Mesendoderm (in vitro differentiated cells): ENCODE measurements around the gene OR4K2. TPM values are rescaled to one million over a fixed set of nuclear protein-coding genes. Genes with fewer than 3 reads are reported as not detected.
"Not testable (repeated sequence)": the region's sequence is repeated elsewhere in the genome, so short reads cannot be mapped to it uniquely, and the experiment has no call there.

ENCODE experiments used
- DNase-seq: peaks from one replicate; pipeline ENCODE4 v3.0.0; 2013
- H2AK5ac ChIP-seq: 2 replicates; pipeline ENCODE4 v1.6.1; 2013; ENCODE audit warnings: low read length, inconsistent platforms
- H2BK120ac ChIP-seq: 2 replicates; pipeline ENCODE4 v1.6.1; 2013; ENCODE audit warnings: low read depth, mild to moderate bottlenecking, low read length, moderate library complexity, mixed read lengths
- H2BK15ac ChIP-seq: replicated peaks from 2 replicates; pipeline ENCODE4 v1.6.1; 2013; ENCODE audit warnings: low read depth, mild to moderate bottlenecking, moderate library complexity
- H2BK5ac ChIP-seq: 2 replicates; pipeline ENCODE4 v1.6.1; 2013; ENCODE audit warnings: low read length, inconsistent platforms
- H3K18ac ChIP-seq: 2 replicates; pipeline ENCODE4 v1.6.1; 2013; ENCODE audit warnings: mild to moderate bottlenecking, low read length, mixed read lengths
- H3K23ac ChIP-seq: one replicate; pipeline ENCODE4 v1.6.1; 2013; ENCODE audit warnings: low read length
- H3K27ac ChIP-seq: 2 replicates; pipeline ENCODE4 v1.5.1; 2013; ENCODE audit warnings: low read depth, mild to moderate bottlenecking, inconsistent platforms, low read length, moderate library complexity
- H3K27me3 ChIP-seq: 2 replicates; pipeline ENCODE4 v1.6.1; 2013; ENCODE audit warnings: low read length, control low read depth, mild to moderate bottlenecking, inconsistent platforms; ENCODE audit not compliant: insufficient read depth, poor library complexity
- H3K36me3 ChIP-seq: 2 replicates; pipeline ENCODE4 v1.6.1; 2013; ENCODE audit warnings: low read length, inconsistent platforms; ENCODE audit not compliant: control insufficient read depth, insufficient read depth
- H3K4ac ChIP-seq: one replicate; pipeline ENCODE4 v1.6.1; 2013; ENCODE audit warnings: low read depth, mild to moderate bottlenecking, low read length, moderate library complexity
- H3K4me1 ChIP-seq: 2 replicates; pipeline ENCODE4 v1.6.1; 2013; ENCODE audit warnings: low read depth, low read length, inconsistent platforms; ENCODE audit not compliant: control insufficient read depth
- H3K4me2 ChIP-seq: 2 replicates; pipeline ENCODE4 v1.6.1; 2013; ENCODE audit warnings: low read length
- H3K4me3 ChIP-seq: 2 replicates; pipeline ENCODE4 v1.5.1; 2013; ENCODE audit warnings: mild to moderate bottlenecking, low read length
- H3K56ac ChIP-seq: one replicate; pipeline ENCODE4 v1.6.1; 2013; ENCODE audit warnings: low read length
- H3K79me1 ChIP-seq: 2 replicates; pipeline ENCODE4 v1.6.1; 2013; ENCODE audit warnings: low read length, inconsistent platforms
- H3K79me2 ChIP-seq: 2 replicates; pipeline ENCODE4 v1.6.1; 2013; ENCODE audit warnings: mild to moderate bottlenecking, low read length; ENCODE audit not compliant: control insufficient read depth, insufficient read depth
- H3K9ac ChIP-seq: 2 replicates; pipeline ENCODE4 v1.6.1; 2013; ENCODE audit warnings: low read length, inconsistent platforms
- H4K5ac ChIP-seq: one replicate; pipeline ENCODE4 v1.6.1; 2013; ENCODE audit warnings: low read length
- H4K8ac ChIP-seq: one replicate; pipeline ENCODE4 v1.6.1; 2013; ENCODE audit warnings: low read depth, mild to moderate bottlenecking, control low read depth, low read length, moderate library complexity
- WGBS: extraction: QIAGEN DNeasy Blood & Tissue Kit; methylation state at CpG from one replicate; pipeline ENCODE4 v1.1.7; 2013; ENCODE audit warnings: low lambda C conversion rate, missing lambda C conversion rate; ENCODE audit not compliant: insufficient coverage; ENCODE audit errors: extremely low coverage; 5-methylcytosine and 5-hydroxymethylcytosine counted together
- polyA plus RNA-seq, 2 experiments: library from polyadenylated mRNA; stranded (reverse); fragments of 200-250 nt; gene quantifications; one replicate each; pipeline ENCODE4 v1.2.3, GENCODE V29; 2013

The OR4K2 gene
- polyA plus RNA-seq (2013, experiment 1 of 2) = not detected
- polyA plus RNA-seq (2013, experiment 2 of 2) = not detected

- Histone ChIP-seq H3K79me2 (no peaks in the 10 kb centered on the region), H4K8ac (no peak within 1 kb of the TSS), H3K9ac (no peak within 1 kb of the TSS), H3K36me3 (no peaks in the 10 kb centered on the region), H3K23ac (no peak within 1 kb of the TSS), H3K4ac (no peak within 1 kb of the TSS), H2AK5ac (no peak within 1 kb of the TSS), H2BK5ac (no peak within 1 kb of the TSS), H3K79me1 (no peaks in the 10 kb centered on the region), H3K18ac (no peak within 1 kb of the TSS), H4K5ac (no peak within 1 kb of the TSS), H3K56ac (no peak within 1 kb of the TSS), H3K4me3 (no peak within 1 kb of the TSS), H3K4me1 (no peaks in the 10 kb centered on the region), H2BK120ac (no peak within 1 kb of the TSS), H3K4me2 (no peak within 1 kb of the TSS), H3K27ac (no peak within 1 kb of the TSS), H2BK15ac (no peak within 1 kb of the TSS), H3K27me3 (no peaks in the 10 kb centered on the region)
- WGBS = no CpG with 5 or more reads among the region's 2 CpGs
- no peak for DNase-seq
These were observed at the start of gene OR4K2 for GRCh38 chr14:19874842-19875241. Gene OR4K2 (plus strand): TSS chr14:19875142. CDS start chr14:19876268, 1,126 bp downstream.

GRCh38 chr14:19827626-19828244, 47.2 kb upstream of the OR4K2 start:
- not testable (repeated sequence) for H4K8ac ChIP-seq, H3K27ac ChIP-seq, H2BK5ac ChIP-seq, H3K4me2 ChIP-seq, H3K9ac ChIP-seq, H2AK5ac ChIP-seq, H3K4me3 ChIP-seq, H3K36me3 ChIP-seq, H3K27me3 ChIP-seq, H3K18ac ChIP-seq, H4K5ac ChIP-seq, DNase-seq, H3K79me2 ChIP-seq, H3K79me1 ChIP-seq, H3K56ac ChIP-seq, H3K23ac ChIP-seq, H3K4me1 ChIP-seq, H3K4ac ChIP-seq, H2BK15ac ChIP-seq, H2BK120ac ChIP-seq
- WGBS = no CpG with 5 or more reads among the region's 12 CpGs

GRCh38 chr14:19828314-19828713, 46.6 kb upstream of the OR4K2 start:
- no peak overlapping the region for H2BK5ac ChIP-seq
- no peak overlapping the region for H3K23ac ChIP-seq
- no peak overlapping the region for H3K4me2 ChIP-seq
- no peak overlapping the region for H3K18ac ChIP-seq
- H3K4me1 ChIP-seq = no peaks in the 10 kb centered on the region
- no peak for DNase-seq
- no peak overlapping the region for H4K8ac ChIP-seq
- H3K4me3 ChIP-seq = no peak overlapping the region
- H3K4ac ChIP-seq = no peak overlapping the region
- no peaks in the 10 kb centered on the region for H3K79me1 ChIP-seq
- no peak overlapping the region for H3K27ac ChIP-seq
- H3K79me2 ChIP-seq = no peaks in the 10 kb centered on the region
- no peak overlapping the region for H3K56ac ChIP-seq
- no peak overlapping the region for H3K9ac ChIP-seq
- no CpG with 5 or more reads among the region's 2 CpGs for WGBS
- no peak overlapping the region for H4K5ac ChIP-seq
- H3K36me3 ChIP-seq = no peaks in the 10 kb centered on the region
- H2AK5ac ChIP-seq = no peak overlapping the region
- H2BK15ac ChIP-seq = no peak overlapping the region
- no peaks in the 10 kb centered on the region for H3K27me3 ChIP-seq
- H2BK120ac ChIP-seq = no peak overlapping the region

GRCh38 chr14:19834203-19834848, 40.6 kb upstream of the OR4K2 start:
- not testable (repeated sequence) for H3K4me1 ChIP-seq, H3K18ac ChIP-seq, H2AK5ac ChIP-seq, H3K79me2 ChIP-seq, H3K23ac ChIP-seq, H3K79me1 ChIP-seq, H3K4me3 ChIP-seq, H2BK5ac ChIP-seq, H3K4me2 ChIP-seq, H3K9ac ChIP-seq, H3K27me3 ChIP-seq, H4K5ac ChIP-seq, DNase-seq, H3K56ac ChIP-seq, H2BK120ac ChIP-seq, H4K8ac ChIP-seq, H3K36me3 ChIP-seq, H3K27ac ChIP-seq, H3K4ac ChIP-seq, H2BK15ac ChIP-seq
- WGBS = no CpG with 5 or more reads among the region's 8 CpGs

GRCh38 chr14:19838433-19838832, 36.5 kb upstream of the OR4K2 start:
- H2AK5ac ChIP-seq = no peak overlapping the region
- no peak overlapping the region for H3K4ac ChIP-seq
- no peaks in the 10 kb centered on the region for H3K36me3 ChIP-seq
- no peak overlapping the region for H2BK5ac ChIP-seq
- H3K4me1 ChIP-seq = no peaks in the 10 kb centered on the region
- DNase-seq = no peak
- H3K23ac ChIP-seq = no peak overlapping the region
- no peak overlapping the region for H4K5ac ChIP-seq
- no peak overlapping the region for H2BK15ac ChIP-seq
- H2BK120ac ChIP-seq = no peak overlapping the region
- H3K79me1 ChIP-seq = no peaks in the 10 kb centered on the region
- H3K56ac ChIP-seq = no peak overlapping the region
- H3K79me2 ChIP-seq = no peaks in the 10 kb centered on the region
- H3K18ac ChIP-seq = no peak overlapping the region
- no peaks in the 10 kb centered on the region for H3K27me3 ChIP-seq
- H3K4me3 ChIP-seq = no peak overlapping the region
- H3K9ac ChIP-seq = no peak overlapping the region
- no peak overlapping the region for H3K4me2 ChIP-seq
- H4K8ac ChIP-seq = no peak overlapping the region
- no peak overlapping the region for H3K27ac ChIP-seq

- H3K79me1 ChIP-seq = no peaks in the 10 kb centered on the region
- no peaks in the 10 kb centered on the region for H3K27me3 ChIP-seq
- H3K23ac ChIP-seq = no peak overlapping the region
- H2BK120ac ChIP-seq = no peak overlapping the region
- no peaks in the 10 kb centered on the region for H3K36me3 ChIP-seq
- H3K56ac ChIP-seq = no peak overlapping the region
- H4K8ac ChIP-seq = no peak overlapping the region
- H3K4ac ChIP-seq = no peak overlapping the region
- no peak overlapping the region for H2AK5ac ChIP-seq
- no peak overlapping the region for H3K4me3 ChIP-seq
- no peak overlapping the region for H4K5ac ChIP-seq
- no peak overlapping the region for H3K18ac ChIP-seq
- no peak for DNase-seq
- no peak overlapping the region for H2BK5ac ChIP-seq
- no peaks in the 10 kb centered on the region for H3K79me2 ChIP-seq
- no peak overlapping the region for H3K9ac ChIP-seq
- H3K27ac ChIP-seq = no peak overlapping the region
- H2BK15ac ChIP-seq = no peak overlapping the region
- H3K4me1 ChIP-seq = no peaks in the 10 kb centered on the region
- H3K4me2 ChIP-seq = no peak overlapping the region
These were observed 23.6 kb upstream of the OR4K2 start for GRCh38 chr14:19851365-19851764.
